Putamen (tissue), 1 donor: ENCODE measurements around the gene PALM3.

Experiments
- DNase-seq: peaks from one replicate; pipeline ENCODE4 v3.0.0-alpha.2; 2016; ENCODE audit warnings: low spot score

The PALM3 gene

GRCh38 chr19:14089662-14090508, 28.0 kb upstream of the PALM3 start:
- no peak for DNase-seq

DNA sequence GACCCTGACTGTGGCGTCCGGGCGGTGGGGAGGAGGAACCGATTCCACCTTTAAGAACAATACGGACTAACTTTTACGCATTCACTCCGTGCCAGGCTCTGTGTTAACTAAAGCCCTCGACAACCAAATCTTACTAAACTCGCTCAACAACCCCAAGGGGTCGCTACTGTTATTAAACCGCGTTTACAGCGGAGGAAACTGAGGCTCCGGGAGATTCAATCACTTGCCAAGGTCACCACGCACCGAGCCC, 27.5 kb upstream of the PALM3 start:
- DNase-seq: no peak

DNA sequence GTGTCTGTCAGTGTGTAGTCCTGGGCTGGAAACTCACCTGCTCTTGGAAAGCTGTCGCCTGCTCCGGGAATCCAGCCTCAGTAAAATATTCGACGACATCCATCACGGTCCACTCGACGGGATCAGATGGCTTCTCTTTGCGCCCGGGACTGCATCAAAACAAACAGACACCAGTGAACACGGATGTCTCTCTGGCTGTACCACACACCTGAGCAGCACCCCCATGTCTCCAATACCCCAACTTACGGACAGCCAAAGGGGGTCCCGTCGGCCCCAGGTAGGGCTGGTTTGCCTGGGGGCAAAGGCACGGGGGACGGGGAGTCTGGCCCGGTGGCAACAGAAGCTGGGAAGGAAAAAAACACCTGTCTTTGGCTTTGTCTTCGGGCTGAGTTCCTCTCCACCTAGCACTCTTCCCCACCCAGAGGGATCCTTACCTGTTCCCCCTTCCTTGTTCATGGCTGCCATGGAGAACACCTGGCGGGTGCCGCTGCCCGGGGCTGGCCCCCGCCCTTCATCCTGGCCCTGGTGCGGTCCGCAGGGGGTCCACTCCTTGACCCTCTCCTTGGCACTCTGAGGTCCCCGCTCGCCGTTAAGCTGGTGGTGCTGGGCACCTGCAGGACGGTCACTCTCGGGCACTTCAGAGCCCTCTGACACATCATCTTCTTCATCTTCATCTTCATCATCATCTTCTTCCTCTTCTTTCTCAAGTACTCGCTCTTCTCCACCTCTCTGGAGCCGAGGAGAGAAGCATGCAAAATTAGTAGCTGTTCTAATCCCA, 26.9 kb upstream of the PALM3 start:
- DNase-seq: no peak

- DNase-seq: no peak
Observed at GRCh38 chr19:14086098-14086497, 24.2 kb upstream of the PALM3 start.

DNA sequence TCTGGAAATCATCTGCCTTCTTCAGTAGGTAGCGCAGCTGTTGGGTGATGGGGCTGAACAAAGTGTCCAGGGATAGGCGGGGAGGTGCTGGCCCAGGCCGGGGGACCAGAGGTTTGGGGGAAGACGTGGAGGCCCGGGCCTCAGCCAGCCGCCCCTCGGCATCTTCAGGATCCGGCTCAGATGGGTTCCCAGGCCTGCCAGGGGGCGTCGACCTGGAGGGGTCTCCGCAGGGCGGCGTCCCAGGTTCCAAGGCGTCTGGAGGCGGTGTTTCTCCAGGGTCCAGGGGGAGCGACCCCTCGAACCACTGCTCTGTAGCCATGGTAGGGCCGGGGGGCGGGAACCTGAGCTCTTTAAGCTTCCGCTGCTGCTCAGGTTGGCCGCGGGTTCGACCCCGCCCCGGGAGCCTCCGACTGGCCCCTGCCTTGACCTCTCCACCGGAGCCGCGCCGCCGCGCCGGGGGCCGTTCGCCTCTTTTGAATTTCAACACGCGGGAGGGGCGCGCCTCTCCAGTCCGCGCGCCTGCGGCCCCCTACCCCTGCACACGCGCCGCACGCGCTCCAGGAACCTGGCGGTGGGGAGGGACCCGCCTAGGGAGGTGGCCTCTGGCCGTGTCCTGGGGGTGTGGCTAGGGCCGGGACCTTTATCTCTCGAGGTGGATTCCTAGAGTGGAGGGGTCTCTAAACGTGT, 23.6 kb upstream of the PALM3 start, which contains the start of gene C19orf67:
TSS of gene C19orf67 (minus strand) at position 475 of the 687 bp plus-strand sequence. CDS start at position 319, 156 bp downstream.
- no peak for DNase-seq

- DNase-seq: no peak
Observed at GRCh38 chr19:14082675-14082960, 20.7 kb upstream of the PALM3 start.

- no peak for DNase-seq
Observed at GRCh38 chr19:14081797-14082674, 20.2 kb upstream of the PALM3 start.

GRCh38 chr19:14080887-14081796, 19.3 kb upstream of the PALM3 start:
- DNase-seq: peak; percentile 100

DNA sequence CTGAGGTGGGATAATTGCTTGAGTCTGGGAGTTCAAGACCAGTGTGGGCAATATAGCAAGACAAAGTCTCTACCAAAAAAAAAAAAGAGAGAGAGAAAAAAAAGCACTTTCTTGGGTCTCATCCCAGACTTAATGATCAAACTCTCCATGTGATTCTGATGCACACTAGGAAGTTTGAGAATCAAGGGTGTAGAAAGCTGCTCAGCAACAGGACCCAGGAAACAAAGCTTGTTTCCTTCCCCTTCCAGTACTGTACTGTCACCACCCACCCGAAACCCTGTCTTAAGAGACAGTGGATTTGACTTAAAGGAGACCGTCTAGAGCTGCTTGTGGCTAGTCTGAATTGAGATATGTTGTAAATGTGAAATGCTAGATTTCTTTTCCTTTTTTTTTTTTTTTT, 16.5 kb upstream of the PALM3 start:
- no peak for DNase-seq

DNA sequence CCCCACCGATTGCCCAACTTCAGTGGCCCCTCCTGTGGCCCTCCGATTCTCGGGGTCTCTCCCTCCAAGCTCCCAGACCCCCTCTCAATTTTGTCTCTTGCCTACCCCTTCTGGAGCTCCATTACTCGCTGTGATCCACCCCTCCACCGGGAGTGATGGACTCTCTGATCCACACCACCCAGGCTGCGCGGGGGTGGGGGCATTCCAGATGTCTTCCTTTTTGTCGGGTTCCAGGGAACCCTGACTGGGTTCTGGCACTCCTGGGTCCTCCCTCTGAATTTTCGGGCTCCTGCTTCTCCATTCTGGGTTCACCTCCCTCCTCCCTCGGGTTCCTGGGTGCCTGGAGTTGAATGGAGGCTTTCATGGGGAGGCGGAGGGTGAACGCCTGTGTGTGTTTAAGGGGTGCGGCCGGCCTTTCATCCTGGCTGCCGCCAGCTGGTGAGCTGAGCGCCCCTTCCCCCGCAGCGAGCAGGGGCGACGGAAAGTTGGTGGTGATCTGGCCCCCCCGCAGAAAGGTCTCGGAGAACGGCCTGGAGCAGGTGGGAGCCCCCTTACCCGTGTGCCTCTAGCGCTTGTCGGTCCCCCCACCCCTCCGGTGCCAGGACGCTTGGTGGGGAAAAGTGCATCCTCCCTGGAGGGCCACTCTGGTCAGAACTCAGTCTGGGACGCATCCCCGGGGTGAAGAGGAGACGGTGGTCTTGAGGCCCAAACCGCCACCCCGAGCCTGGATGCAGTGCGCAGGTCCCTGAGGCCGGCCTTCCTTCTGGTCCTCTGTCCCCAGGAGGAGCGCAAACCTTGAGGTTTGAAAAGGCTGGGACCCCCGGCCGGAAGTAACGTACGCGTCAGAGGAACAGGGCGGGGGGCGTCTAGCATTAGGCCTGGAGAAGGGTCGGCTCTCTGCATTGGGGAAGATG, 12.3 kb upstream of the PALM3 start:
- no peak for DNase-seq

DNA sequence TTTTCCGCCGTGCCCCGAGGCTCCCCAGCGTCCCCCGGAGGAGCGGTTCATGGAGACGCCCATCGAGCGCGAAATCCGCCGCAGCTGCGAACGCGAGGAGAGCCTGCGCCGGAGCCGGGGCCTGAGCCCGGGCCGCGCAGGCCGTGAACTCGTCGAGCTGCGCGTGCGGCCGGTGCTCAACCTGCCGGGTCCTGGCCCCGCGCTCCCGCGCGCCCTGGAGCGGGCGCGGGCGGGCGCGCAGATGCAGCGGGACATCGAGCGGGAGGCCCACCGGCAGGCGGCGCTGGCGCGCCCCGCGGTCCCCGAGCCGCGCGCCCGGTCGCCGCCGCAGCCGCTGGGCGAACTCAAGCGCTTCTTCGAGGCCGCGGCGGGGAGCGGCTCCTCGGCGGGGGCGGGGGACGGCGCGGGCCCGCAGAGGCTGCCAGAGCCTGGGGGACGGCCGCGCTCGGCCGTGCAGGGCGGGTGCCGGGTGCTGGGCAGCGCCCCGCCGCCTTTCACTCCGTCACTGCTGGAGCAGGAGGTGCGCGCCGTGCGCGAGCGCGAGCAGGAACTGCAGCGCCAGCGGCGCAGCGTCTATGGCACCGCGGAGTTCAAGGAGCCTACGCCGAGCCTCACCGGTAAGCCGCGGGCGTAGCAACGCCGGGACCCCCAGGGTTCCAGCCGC, 11.5 kb upstream of the PALM3 start:
- DNase-seq: peak; percentile 77

DNA sequence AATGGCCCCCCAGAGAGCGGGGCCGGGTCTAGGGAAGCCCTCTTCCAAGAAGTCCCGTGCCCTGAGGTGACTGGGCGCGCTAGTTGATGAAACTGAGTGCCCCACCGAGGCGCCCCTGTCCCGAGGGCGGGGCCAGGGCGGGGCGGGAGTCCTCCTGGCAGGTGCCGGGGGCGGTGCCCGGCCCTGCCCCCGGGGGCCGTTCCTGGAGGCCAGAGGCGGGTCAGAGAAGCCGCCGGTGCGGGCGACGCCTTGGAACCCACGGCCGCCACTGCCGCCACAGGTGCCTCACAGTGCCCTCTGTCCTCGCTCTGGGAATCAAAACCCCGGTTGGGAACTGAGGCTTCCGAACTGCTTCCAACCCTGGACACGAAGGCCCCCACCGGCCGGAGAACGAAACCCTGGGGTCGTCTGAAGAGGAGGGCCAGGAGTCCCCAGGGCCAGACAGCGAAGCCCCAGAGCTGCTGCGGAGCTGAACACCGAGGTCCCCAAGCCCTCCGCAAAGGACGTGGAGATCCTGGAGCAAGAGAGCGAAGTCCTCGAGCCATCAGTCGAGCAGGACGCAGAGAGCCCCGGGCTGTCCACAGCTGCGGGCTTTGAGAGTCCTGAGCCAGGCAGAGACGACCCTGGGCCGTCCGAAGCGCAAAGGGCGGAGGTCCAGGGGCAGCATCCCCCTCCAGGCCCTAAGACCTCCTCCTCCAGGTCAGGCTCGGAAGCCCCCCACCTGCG, 10.8 kb upstream of the PALM3 start, which contains the start of gene MISP3:
TSS of gene MISP3 (plus strand) at position 252 of the 726 bp plus-strand sequence. CDS start 524 bp downstream, outside the sequence.
- DNase-seq: no peak

DNA sequence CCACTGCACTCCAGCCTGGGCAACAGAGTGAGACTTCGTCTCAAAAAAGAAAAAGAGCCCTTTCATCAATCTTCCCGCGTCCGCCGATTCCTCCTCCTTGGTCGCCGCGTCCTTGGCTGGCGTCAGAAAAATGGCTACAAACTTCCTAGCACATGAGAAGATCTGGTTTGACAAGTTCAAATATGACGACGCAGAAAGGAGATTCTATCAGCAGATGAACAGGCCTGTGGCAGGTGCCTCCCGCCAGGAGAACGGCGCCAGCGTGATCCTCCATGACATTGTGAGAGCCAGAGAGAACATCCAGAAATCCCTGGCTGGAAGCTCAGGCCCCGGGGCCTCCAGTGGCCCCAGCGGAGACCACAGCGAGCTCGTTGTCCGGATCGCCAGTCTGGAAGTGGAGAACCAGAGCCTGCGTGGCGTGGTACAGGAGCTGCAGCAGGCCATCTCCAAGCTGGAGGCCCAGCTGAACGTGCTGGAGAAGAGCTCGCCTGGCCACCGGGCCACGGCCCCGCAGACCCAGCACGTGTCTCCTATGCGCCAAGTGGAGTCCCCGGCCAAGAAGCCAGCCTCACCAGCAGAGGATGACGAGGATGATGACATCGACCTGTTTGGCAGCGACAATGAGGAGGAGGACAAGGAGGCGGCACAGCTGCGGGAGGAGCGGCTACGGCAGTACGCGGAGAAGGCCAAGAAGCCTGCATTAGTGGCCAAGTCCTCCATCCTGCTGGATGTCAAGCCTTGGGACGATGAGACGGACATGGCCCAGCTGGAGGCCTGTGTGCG, 8.6 kb upstream of the PALM3 start:
- DNase-seq: no peak

GRCh38 chr19:14066134-14066533, 4.3 kb upstream of the PALM3 start:
- no peak for DNase-seq

DNA sequence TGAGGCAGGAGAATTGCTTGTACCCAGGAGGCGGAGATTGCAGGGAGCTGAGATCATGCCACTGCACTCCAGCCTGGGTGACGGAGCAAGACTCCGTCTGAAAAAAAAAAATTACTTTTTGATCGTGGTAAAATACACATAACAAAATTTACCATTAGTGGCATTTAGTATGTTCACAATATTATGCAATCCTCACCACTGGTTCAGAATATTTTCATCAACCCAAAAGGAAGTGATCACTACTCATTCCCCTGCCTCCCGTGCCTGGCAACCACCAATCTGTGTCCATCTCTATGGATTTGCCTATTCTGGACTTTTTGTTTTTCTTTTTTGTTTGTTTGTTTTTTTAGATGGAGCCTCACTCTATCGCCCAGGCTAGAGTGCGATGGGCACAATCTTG, 1.2 kb upstream of the PALM3 start:
- DNase-seq: no peak

GRCh38 chr19:14062558-14062855, 631 bp upstream of the PALM3 start:
- DNase-seq: no peak

DNA sequence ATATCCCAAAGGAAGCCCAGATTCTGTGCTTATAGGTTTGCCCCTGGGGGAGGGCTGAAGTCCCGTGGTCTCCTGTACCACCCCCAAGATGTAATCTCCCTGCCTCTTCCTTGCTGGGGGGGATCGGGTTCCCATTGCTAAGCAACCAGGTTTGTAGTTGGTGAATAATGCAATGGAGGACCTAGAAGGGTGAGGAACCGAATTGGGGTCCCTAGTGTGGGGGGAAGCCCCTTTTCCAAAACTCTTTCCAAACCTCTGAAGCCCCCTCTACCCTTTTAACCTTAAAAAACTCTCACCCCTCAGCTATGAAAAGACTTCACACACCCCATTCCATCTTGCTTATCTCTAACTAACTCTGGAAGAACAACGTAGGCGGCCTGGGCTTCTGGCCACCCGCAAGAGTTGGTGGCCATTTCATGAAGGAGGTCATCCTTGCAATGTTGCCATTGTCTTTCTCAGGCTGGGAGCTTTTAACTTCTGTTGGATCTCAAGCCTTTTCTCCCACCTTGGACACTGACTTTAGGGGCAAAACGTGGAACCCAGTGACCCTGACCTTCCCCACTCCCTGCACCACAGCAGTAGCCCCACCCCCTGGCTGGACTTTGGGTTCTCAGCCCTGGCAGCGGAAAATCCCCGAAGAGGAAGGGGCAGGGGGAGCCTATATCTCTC, 661 bp downstream of the PALM3 start:
- no peak for DNase-seq
